HEK293 (cell line): Measurements from ENCODE around the gene INPP1.

Experiments used
- MZF1 ChIP-seq: fragments of 450-650 bp; formaldehyde crosslinking; IDR thresholded peaks from 2 replicates; pipeline ENCODE4 v1.5.1; 2017; ENCODE audit warnings: missing biosample characterization, missing genetic modification characterization, borderline replicate concordance
- YY1 ChIP-seq: fragments of 450-650 bp; formaldehyde crosslinking; IDR thresholded peaks from 2 replicates; pipeline ENCODE4 v1.5.1; 2018; ENCODE audit warnings: missing biosample characterization, missing genetic modification characterization
- ZNF16 ChIP-seq: fragments of 450-650 bp; formaldehyde crosslinking; IDR thresholded peaks from 2 replicates; pipeline ENCODE4 v1.5.1; 2016; ENCODE audit warnings: low read depth, missing biosample characterization, missing genetic modification characterization
- TF ChIP-seq, protein P1 (sequence below): fragments of 450-650 bp; formaldehyde crosslinking; IDR thresholded peaks from 2 replicates; pipeline ENCODE4 v1.5.1; 2016; ENCODE audit warnings: missing biosample characterization, missing genetic modification characterization
- TF ChIP-seq, protein P2 (sequence below): fragments of 450-650 bp; formaldehyde crosslinking; conservative IDR thresholded peaks from 2 replicates; pipeline ENCODE4 v1.5.1; 2016; ENCODE audit warnings: low read depth, missing biosample characterization, missing genetic modification characterization

DNA sequence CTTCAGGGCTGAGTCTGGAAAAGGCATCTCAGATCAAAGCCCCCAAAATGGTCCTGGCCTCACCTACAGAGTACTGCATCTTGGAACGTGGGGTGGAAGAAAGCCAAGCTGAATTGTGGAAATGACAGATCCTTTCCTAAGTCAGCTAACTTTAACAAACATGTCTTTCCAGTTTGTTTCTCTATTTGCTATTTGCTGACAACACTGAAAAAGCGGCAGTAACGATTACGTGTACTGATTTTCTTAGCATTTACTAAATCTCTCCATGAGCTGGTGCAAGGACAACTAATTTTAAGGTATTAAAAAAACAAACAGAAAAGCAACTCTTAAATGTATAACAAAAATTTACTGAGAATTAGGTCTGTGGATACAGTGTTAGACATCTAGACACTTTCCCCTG is 24.9 kb upstream of the INPP1 start:
- TF ChIP-seq MZF1 (tag by site-specific recombination) = no peak
- TF ChIP-seq, protein P1, sequence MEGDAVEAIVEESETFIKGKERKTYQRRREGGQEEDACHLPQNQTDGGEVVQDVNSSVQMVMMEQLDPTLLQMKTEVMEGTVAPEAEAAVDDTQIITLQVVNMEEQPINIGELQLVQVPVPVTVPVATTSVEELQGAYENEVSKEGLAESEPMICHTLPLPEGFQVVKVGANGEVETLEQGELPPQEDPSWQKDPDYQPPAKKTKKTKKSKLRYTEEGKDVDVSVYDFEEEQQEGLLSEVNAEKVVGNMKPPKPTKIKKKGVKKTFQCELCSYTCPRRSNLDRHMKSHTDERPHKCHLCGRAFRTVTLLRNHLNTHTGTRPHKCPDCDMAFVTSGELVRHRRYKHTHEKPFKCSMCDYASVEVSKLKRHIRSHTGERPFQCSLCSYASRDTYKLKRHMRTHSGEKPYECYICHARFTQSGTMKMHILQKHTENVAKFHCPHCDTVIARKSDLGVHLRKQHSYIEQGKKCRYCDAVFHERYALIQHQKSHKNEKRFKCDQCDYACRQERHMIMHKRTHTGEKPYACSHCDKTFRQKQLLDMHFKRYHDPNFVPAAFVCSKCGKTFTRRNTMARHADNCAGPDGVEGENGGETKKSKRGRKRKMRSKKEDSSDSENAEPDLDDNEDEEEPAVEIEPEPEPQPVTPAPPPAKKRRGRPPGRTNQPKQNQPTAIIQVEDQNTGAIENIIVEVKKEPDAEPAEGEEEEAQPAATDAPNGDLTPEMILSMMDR (tag by site-specific recombination) = no peak
- TF ChIP-seq, protein P2, sequence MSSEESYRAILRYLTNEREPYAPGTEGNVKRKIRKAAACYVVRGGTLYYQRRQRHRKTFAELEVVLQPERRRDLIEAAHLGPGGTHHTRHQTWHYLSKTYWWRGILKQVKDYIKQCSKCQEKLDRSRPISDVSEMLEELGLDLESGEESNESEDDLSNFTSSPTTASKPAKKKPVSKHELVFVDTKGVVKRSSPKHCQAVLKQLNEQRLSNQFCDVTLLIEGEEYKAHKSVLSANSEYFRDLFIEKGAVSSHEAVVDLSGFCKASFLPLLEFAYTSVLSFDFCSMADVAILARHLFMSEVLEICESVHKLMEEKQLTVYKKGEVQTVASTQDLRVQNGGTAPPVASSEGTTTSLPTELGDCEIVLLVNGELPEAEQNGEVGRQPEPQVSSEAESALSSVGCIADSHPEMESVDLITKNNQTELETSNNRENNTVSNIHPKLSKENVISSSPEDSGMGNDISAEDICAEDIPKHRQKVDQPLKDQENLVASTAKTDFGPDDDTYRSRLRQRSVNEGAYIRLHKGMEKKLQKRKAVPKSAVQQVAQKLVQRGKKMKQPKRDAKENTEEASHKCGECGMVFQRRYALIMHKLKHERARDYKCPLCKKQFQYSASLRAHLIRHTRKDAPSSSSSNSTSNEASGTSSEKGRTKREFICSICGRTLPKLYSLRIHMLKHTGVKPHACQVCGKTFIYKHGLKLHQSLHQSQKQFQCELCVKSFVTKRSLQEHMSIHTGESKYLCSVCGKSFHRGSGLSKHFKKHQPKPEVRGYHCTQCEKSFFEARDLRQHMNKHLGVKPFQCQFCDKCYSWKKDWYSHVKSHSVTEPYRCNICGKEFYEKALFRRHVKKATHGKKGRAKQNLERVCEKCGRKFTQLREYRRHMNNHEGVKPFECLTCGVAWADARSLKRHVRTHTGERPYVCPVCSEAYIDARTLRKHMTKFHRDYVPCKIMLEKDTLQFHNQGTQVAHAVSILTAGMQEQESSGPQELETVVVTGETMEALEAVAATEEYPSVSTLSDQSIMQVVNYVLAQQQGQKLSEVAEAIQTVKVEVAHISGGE (tag by site-specific recombination) = no peak
- no peak for TF ChIP-seq ZNF16 (tag by site-specific recombination)
- TF ChIP-seq YY1 (tag by site-specific recombination) = no peak
